Measurements from ENCODE around the gene EPG5. TPM values are rescaled to one million over a fixed set of nuclear protein-coding genes. Genes with fewer than 3 reads are reported as not detected.

Gene EPG5
- total RNA-seq, 1 experiment from 2014 or later, result 16.1 TPM

GRCh38 chr18:45829855-45830254 lies 137.3 kb downstream of the EPG5 start:
- no peak overlapping the region for H3K9ac ChIP-seq (ENCODE audit: extremely low read depth, insufficient read length, low read length)
- no peak overlapping the region for H4K8ac ChIP-seq (replicated peaks; ENCODE audit: insufficient read length, low read depth, low read length)
- no peaks in the 10 kb centered on the region for H3K23me2 ChIP-seq (ENCODE audit: insufficient read length, low read depth, low read length, poor library complexity, severe bottlenecking)
- no peak overlapping the region; a peak in 1 of 5 replicates for H3K4me3 Mint-ChIP-seq
- no peak overlapping the region for H3K56ac ChIP-seq (ENCODE audit: insufficient read length, low read depth, low read length)
- H4K91ac ChIP-seq (ENCODE audit: insufficient read length, low read depth, low read length), result no peak overlapping the region
- H2BK120ac ChIP-seq (ENCODE audit: low read depth, low read length, poor library complexity, severe bottlenecking), result no peak overlapping the region
- TF ChIP-seq CTCF (conservative IDR thresholded peaks at IDR 0.05), result no peak
- no peak overlapping the region for H2BK12ac ChIP-seq (ENCODE audit: insufficient read length, low read depth, low read length)
- H2BK20ac ChIP-seq (ENCODE audit: low read depth, low read length, poor library complexity, severe bottlenecking), result no peak overlapping the region
- H3K4me1 ChIP-seq (ENCODE audit: insufficient read depth, low read length), result peaks cover 4% of the 10 kb centered on the region; the same call in 1 of the 2 replicates
- no peak overlapping the region for H2BK5ac ChIP-seq (ENCODE audit: insufficient read length, low read length)
- no peak overlapping the region for H4K5ac ChIP-seq (ENCODE audit: insufficient read length, low read depth, low read length)
- no CpG with 5 or more reads among the region's 9 CpGs for WGBS (ENCODE audit: extremely low coverage, insufficient read length, low lambda C conversion rate)
- H3T11ph ChIP-seq (ENCODE audit: low read length), result no peak overlapping the region
- no peak overlapping the region for H2AFZ ChIP-seq (ENCODE audit: low read length)
- no peak overlapping the region for H3K4ac ChIP-seq (ENCODE audit: low read depth, low read length)
- no peak overlapping the region; the same call in 1 of the 2 replicates for H3K14ac ChIP-seq (ENCODE audit: insufficient read depth, low read length)
- no peaks in the 10 kb centered on the region for H3K79me1 ChIP-seq (ENCODE audit: insufficient read depth, low read depth, low read length, poor library complexity, severe bottlenecking)
- no peak overlapping the region for H2BK15ac ChIP-seq (ENCODE audit: low read depth, low read length)
- no peaks in the 10 kb centered on the region for H3K36me3 Mint-ChIP-seq (ENCODE audit: insufficient read depth in 1 of 3, low read depth in 3 of 3)
- DNase-seq, result no peak
- no peak overlapping the region for H3K27ac ChIP-seq (ENCODE audit: insufficient read length, low read depth, low read length)
- H3K27me3 ChIP-seq (ENCODE audit: insufficient read depth, low read length), result no peaks in the 10 kb centered on the region; the same call in 1 of the 2 replicates
- H3K9me3 Mint-ChIP-seq, result no peaks in the 10 kb centered on the region
- no peaks in the 10 kb centered on the region for H3K9me3 ChIP-seq (ENCODE audit: control insufficient read depth, low read depth, low read length)
- H3K27ac Mint-ChIP-seq, result no peak overlapping the region; a peak in 1 of 7 replicates
- H3K27me3 Mint-ChIP-seq (ENCODE audit: low read depth), result peaks cover 9% of the 10 kb centered on the region
- H3K18ac ChIP-seq (ENCODE audit: insufficient read length, low read depth, low read length), result no peak overlapping the region
- peaks cover 24 to 32% of the 10 kb centered on the region in 2 experiments for H3K4me1 Mint-ChIP-seq
- no peaks in the 10 kb centered on the region for H4K20me1 ChIP-seq (ENCODE audit: control insufficient read depth, insufficient read depth, insufficient read length)
- no peaks in the 10 kb centered on the region for H3K79me2 ChIP-seq (ENCODE audit: insufficient read depth, low read length)
- H3K4me2 ChIP-seq (ENCODE audit: insufficient read depth, insufficient read length, low read length), result no peak overlapping the region
- no peak overlapping the region for H2AK5ac ChIP-seq (ENCODE audit: insufficient read length, low read length)
- H3K23ac ChIP-seq (ENCODE audit: insufficient read length, low read depth, low read length), result no peak overlapping the region
